PC-9 (cell line): Measurements from ENCODE around the gene SRPK2. TPM values are rescaled to one million over a fixed set of nuclear protein-coding genes. Genes with fewer than 3 reads are reported as not detected.

Source experiments
- BruUV-seq: library from RNA; stranded (reverse); fragments of 400-500 nt; replicated peaks from 2 replicates; lab custom pipeline; 2021; lab: Mats Ljungman, UMichigan
- CTCF ChIA-PET: fragments of 300-600 bp; sonication (Branson Sonifier 250); formaldehyde crosslinking; loops from one replicate; lab custom pipeline; 2022; ENCODE audit warnings: antibody characterized with exemption; lab: Charles Lee
- POLR2A ChIA-PET: fragments of 300-600 bp; sonication (Branson Sonifier 250); formaldehyde crosslinking; loops from one replicate; lab custom pipeline; 2022; ENCODE audit warnings: antibody characterized with exemption; ENCODE audit not compliant: unreplicated experiment; lab: Charles Lee
- DNase-seq, 2 experiments: peaks; one replicate each; pipeline versions ENCODE4 v3.0.0 to v3.0.0-alpha.2; 2015 to 2022; ENCODE audit warnings: mixed read lengths in 1 of 2
- H2AFZ ChIP-seq: fragments of 200-600 bp; sonication (generic); 2 replicates; pipeline ENCODE4 v1.8.1; 2017; ENCODE audit warnings: antibody characterized with exemption
- H3F3A ChIP-seq: fragments of 200-600 bp; sonication (generic); 2 replicates; pipeline ENCODE4 v1.8.1; 2017; ENCODE audit warnings: antibody characterized with exemption, mild to moderate bottlenecking, low read depth; ENCODE audit not compliant: insufficient read depth
- H3K27ac ChIP-seq: fragments of 200-600 bp; sonication (generic); 2 replicates; pipeline ENCODE4 v1.6.1; 2016; ENCODE audit warnings: mixed run types
- H3K27me3 ChIP-seq: fragments of 200-600 bp; sonication (generic); 2 replicates; pipeline ENCODE4 v1.6.1; 2016; ENCODE audit warnings: low read depth, mixed run types; ENCODE audit not compliant: insufficient read depth
- H3K36me3 ChIP-seq: fragments of 200-600 bp; sonication (generic); 2 replicates; pipeline ENCODE4 v1.6.1; 2016; ENCODE audit warnings: low read depth, mixed run types
- H3K4me1 ChIP-seq: fragments of 200-600 bp; sonication (generic); replicated peaks from 2 replicates; pipeline ENCODE4 v1.6.1; 2016; ENCODE audit warnings: mixed run types; ENCODE audit not compliant: insufficient read depth
- H3K4me2 ChIP-seq: fragments of 200-600 bp; sonication (generic); 2 replicates; pipeline ENCODE4 v1.6.1; 2017; ENCODE audit warnings: mixed run types
- H3K4me3 ChIP-seq: fragments of 200-600 bp; sonication (generic); 2 replicates; pipeline ENCODE4 v1.6.1; 2016; ENCODE audit warnings: mixed run types
- H3K79me2 ChIP-seq: fragments of 200-600 bp; sonication (generic); 2 replicates; pipeline ENCODE4 v1.6.1; 2017; ENCODE audit warnings: low read depth, mixed run types
- H3K9me2 ChIP-seq: fragments of 200-600 bp; sonication (generic); 2 replicates; pipeline ENCODE4 v1.8.1; 2017; ENCODE audit warnings: mild to moderate bottlenecking; ENCODE audit not compliant: insufficient read depth
- H3K9me3 ChIP-seq: fragments of 200-600 bp; sonication (generic); 2 replicates; pipeline ENCODE4 v1.8.1; 2016; ENCODE audit warnings: low read depth; ENCODE audit not compliant: insufficient read depth
- H4K20me1 ChIP-seq: fragments of 200-600 bp; sonication (generic); 2 replicates; pipeline ENCODE4 v1.8.1; 2017; ENCODE audit not compliant: insufficient read depth
- EZH2 ChIP-seq: fragments of 200-600 bp; sonication (generic); IDR thresholded peaks from 2 replicates; pipeline ENCODE4 v1.8.0; 2017; ENCODE audit warnings: antibody characterized with exemption, low read depth
- intact Hi-C: fragments of 100-400 bp; cut with micrococcal nuclease; formaldehyde crosslinking; loops from one replicate; pipeline ENCODE4 v1.10.0; 2022; ENCODE audit not compliant: unreplicated experiment
- total RNA-seq: library from RNA; stranded (reverse); gene quantifications from 2 replicates; pipeline ENCODE4 v1.2.3, GENCODE V29; 2021
- TF ChIP-seq, protein P1 (sequence below): fragments of 200-600 bp; sonication (generic); conservative IDR thresholded peaks from 2 replicates; pipeline ENCODE4 v1.6.1; 2017; ENCODE audit warnings: mixed run types, antibody characterized with exemption, mild to moderate bottlenecking, moderate library complexity

The SRPK2 gene
- total RNA-seq, 1 experiment from 2014 or later = 60.6 TPM

DNA sequence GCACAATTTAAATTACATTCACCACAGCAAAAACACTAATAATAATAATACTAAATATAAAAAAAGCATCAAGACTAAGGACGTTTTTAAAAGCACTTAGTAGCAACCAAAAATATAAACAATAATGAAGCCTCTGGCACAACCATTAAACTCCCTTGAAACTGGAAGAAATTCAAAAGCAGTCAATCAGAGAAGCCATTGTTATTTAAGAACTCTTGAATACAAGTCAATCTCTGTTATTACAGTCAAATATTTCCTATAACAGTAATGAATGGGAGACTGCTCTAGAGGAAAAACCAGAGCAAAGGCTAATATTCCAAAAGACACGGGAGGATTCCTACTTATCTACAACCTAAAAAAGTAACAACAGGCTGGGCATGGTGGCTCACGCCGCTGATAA lies 210.5 kb downstream of the SRPK2 start:
- H3K79me2 ChIP-seq = peaks cover 8% of the 10 kb centered on the region; the same call in 1 of the 2 replicates
- no peaks in the 10 kb centered on the region for H4K20me1 ChIP-seq
- CTCF ChIA-PET = no interaction called here
- intact Hi-C loops = no loop called here
- no TSS peak for BruUV-seq
- H3K4me1 ChIP-seq = no peaks in the 10 kb centered on the region
- no peak for DNase-seq
- H3F3A ChIP-seq = 0 out of 2 replicates have a peak, but pooled peaks cover 11% of the 10 kb centered on the region
- H3K4me2 ChIP-seq = no peak overlapping the region
- H3K36me3 ChIP-seq = no peaks in the 10 kb centered on the region
- TF ChIP-seq, protein P1, sequence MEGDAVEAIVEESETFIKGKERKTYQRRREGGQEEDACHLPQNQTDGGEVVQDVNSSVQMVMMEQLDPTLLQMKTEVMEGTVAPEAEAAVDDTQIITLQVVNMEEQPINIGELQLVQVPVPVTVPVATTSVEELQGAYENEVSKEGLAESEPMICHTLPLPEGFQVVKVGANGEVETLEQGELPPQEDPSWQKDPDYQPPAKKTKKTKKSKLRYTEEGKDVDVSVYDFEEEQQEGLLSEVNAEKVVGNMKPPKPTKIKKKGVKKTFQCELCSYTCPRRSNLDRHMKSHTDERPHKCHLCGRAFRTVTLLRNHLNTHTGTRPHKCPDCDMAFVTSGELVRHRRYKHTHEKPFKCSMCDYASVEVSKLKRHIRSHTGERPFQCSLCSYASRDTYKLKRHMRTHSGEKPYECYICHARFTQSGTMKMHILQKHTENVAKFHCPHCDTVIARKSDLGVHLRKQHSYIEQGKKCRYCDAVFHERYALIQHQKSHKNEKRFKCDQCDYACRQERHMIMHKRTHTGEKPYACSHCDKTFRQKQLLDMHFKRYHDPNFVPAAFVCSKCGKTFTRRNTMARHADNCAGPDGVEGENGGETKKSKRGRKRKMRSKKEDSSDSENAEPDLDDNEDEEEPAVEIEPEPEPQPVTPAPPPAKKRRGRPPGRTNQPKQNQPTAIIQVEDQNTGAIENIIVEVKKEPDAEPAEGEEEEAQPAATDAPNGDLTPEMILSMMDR = no peak
- TF ChIP-seq EZH2 = no peak
- H3K9me3 ChIP-seq = no peaks in the 10 kb centered on the region
- no peak overlapping the region for H3K27ac ChIP-seq
- H3K27me3 ChIP-seq = no peaks in the 10 kb centered on the region
- H3K9me2 ChIP-seq = no peaks in the 10 kb centered on the region
- no peak overlapping the region for H2AFZ ChIP-seq
- H3K4me3 ChIP-seq = no peak overlapping the region
- POLR2A ChIA-PET = no interaction called here

DNA sequence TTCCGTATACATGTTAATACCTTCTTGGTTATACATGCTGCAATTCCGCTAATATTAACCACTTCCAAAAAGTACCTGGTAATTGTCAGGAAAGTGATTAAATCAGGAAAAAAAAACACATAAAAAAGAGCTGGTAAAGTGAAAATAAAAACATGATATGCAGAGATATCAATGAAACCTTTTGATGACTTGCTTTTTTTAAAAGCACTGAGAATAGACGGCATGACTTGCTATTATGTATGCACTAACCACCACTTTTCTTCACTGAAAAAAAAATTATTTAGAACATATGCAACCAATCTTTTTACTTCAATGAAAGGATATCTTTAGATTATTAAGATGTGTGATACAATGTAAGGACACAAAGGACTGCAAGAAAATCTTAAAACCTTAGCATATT lies 211.7 kb downstream of the SRPK2 start:
- H3K4me3 ChIP-seq = no peak overlapping the region
- H3F3A ChIP-seq = 0 out of 2 replicates have a peak, but pooled peaks cover 11% of the 10 kb centered on the region
- no TSS peak for BruUV-seq
- no peaks in the 10 kb centered on the region for H3K36me3 ChIP-seq
- H4K20me1 ChIP-seq = no peaks in the 10 kb centered on the region
- no peak overlapping the region for H3K4me2 ChIP-seq
- DNase-seq = no peak
- H3K79me2 ChIP-seq = peaks cover 8% of the 10 kb centered on the region; the same call in 1 of the 2 replicates
- no peaks in the 10 kb centered on the region for H3K4me1 ChIP-seq
- H3K27me3 ChIP-seq = no peaks in the 10 kb centered on the region
- no peaks in the 10 kb centered on the region for H3K9me2 ChIP-seq
- ChIA-PET CTCF (no interaction called here), POLR2A (no interaction called here)
- no peak overlapping the region for H3K27ac ChIP-seq
- no peak for TF ChIP-seq EZH2
- TF ChIP-seq, protein P1 = no peak
- H2AFZ ChIP-seq = no peak overlapping the region
- H3K9me3 ChIP-seq = no peaks in the 10 kb centered on the region
- intact Hi-C loops = no loop called here

DNA sequence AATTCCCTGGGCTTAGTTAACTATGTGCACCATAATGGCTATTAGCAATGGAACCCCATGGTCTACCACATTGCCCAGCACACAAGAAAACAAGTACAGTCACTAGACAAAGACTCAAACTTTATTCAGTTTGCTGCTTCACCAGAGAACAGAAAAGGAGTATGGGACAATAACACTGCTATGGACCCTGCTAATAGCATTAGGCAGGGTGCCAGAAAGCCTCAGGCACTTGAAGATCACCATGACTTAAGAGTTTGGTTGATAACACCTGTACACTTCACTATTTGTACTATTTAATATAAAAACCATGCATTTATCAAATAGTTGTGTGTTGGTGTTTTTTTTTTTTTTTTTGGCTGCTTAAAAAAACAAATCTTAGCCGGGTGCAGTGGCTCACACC lies 215.1 kb downstream of the SRPK2 start:
- CTCF ChIA-PET = no interaction called here
- no TSS peak for BruUV-seq
- no peaks in the 10 kb centered on the region for H3K9me3 ChIP-seq
- POLR2A ChIA-PET = no interaction called here
- no peak for DNase-seq
- H3K4me1 ChIP-seq = no peaks in the 10 kb centered on the region
- H3K4me3 ChIP-seq = no peak overlapping the region
- intact Hi-C loops = no loop called here
- TF ChIP-seq EZH2 = no peak
- TF ChIP-seq, protein P1 = no peak
- peaks cover 8% of the 10 kb centered on the region; the same call in 1 of the 2 replicates for H3K79me2 ChIP-seq
- no peak overlapping the region for H3K27ac ChIP-seq
- no peaks in the 10 kb centered on the region for H3K36me3 ChIP-seq
- H2AFZ ChIP-seq = no peak overlapping the region
- 0 out of 2 replicates have a peak, but pooled peaks cover 6% of the 10 kb centered on the region for H3F3A ChIP-seq
- no peaks in the 10 kb centered on the region for H4K20me1 ChIP-seq
- no peak overlapping the region for H3K4me2 ChIP-seq
- H3K27me3 ChIP-seq = no peaks in the 10 kb centered on the region
- no peaks in the 10 kb centered on the region for H3K9me2 ChIP-seq
